Liver (tissue), 3 donors: ENCODE measurements around the gene DPEP3.

Experiments
- ATF3 ChIP-seq: IDR thresholded peaks from 2 replicates; pipeline ENCODE4 v1.6.1; 2016; ENCODE audit warnings: antibody characterized with exemption
- CTCF ChIP-seq: fragments of 150-350 bp; IDR thresholded peaks from 2 replicates; pipeline ENCODE4 v1.5.1; 2017; ENCODE audit warnings: improper control_type of control experiment, low read depth, low read length; ENCODE audit not compliant: missing input control
- FOXA1 ChIP-seq: IDR thresholded peaks from 2 replicates; pipeline ENCODE4 v1.6.1; 2016; ENCODE audit warnings: antibody characterized with exemption
- GABPA ChIP-seq, 2 donors: IDR thresholded peaks in 1 of 2; conservative IDR thresholded peaks in 1 of 2; 2 replicates each; pipeline ENCODE4 v1.6.1; 2016; ENCODE audit warnings: antibody characterized with exemption in 2 of 2, mild to moderate bottlenecking in 1 of 2, moderate library complexity in 1 of 2
- HNF4G ChIP-seq: IDR thresholded peaks from 2 replicates; pipeline ENCODE4 v1.6.1; 2016; ENCODE audit warnings: antibody characterized with exemption
- RAD21 ChIP-seq, 2 donors: IDR thresholded peaks; 2 replicates each; pipeline ENCODE4 v1.6.1; 2016; ENCODE audit warnings: antibody characterized with exemption in 2 of 2, mild to moderate bottlenecking in 2 of 2
- REST ChIP-seq: IDR thresholded peaks from 2 replicates; pipeline ENCODE4 v1.6.1; 2016; ENCODE audit warnings: antibody characterized with exemption, mild to moderate bottlenecking
- SP1 ChIP-seq: IDR thresholded peaks from 2 replicates; pipeline ENCODE4 v1.6.1; 2018; ENCODE audit warnings: antibody characterized with exemption, mild to moderate bottlenecking
- TAF1 ChIP-seq: conservative IDR thresholded peaks from 2 replicates; pipeline ENCODE4 v1.6.1; 2016; ENCODE audit warnings: antibody characterized with exemption, mild to moderate bottlenecking
- YY1 ChIP-seq: IDR thresholded peaks from 2 replicates; pipeline ENCODE4 v1.6.1; 2016; ENCODE audit warnings: antibody characterized with exemption, mild to moderate bottlenecking
- TF ChIP-seq, protein P1 (sequence below): IDR thresholded peaks from 2 replicates; pipeline ENCODE4 v1.6.1; 2016; ENCODE audit warnings: antibody characterized with exemption
- donor health status: healthy.
- donor health status: healthy.

DNA sequence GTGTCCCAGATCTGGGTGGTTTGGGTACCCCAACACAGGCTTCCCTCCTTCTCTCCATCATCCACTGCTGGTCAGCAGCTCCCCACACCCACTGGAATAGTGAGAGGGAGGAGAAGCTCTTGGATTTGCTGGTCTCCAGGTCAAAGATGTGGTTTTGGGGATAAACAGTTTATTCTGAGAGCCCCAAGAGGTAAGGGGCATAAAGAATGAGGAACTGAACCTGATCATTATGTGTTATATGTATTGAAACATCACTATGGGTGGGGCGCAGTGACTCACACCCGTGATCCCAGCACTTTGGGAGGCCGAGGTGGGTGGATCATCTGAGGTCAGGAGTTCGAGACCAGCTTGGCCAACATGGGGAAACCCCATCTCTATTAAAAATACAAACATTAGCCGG lies 15.1 kb upstream of the DPEP3 start:
- no peak for TF ChIP-seq CTCF
- TF ChIP-seq TAF1 = no peak
- no peak for TF ChIP-seq RAD21 (IDR thresholded peaks at IDR 0.05)
- TF ChIP-seq YY1 = no peak
- no peak for TF ChIP-seq GABPA (IDR thresholded peaks at IDR 0.05 in 1 of 2, conservative IDR thresholded peaks at IDR 0.05 in 1 of 2)
- TF ChIP-seq, protein P1, sequence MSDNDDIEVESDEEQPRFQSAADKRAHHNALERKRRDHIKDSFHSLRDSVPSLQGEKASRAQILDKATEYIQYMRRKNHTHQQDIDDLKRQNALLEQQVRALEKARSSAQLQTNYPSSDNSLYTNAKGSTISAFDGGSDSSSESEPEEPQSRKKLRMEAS = no peak
- TF ChIP-seq SP1 = no peak
- TF ChIP-seq FOXA1 = no peak
- TF ChIP-seq ATF3 = no peak
- TF ChIP-seq REST = no peak
- no peak for TF ChIP-seq HNF4G
